ENCODE results near the gene MMP12.
"Not testable (repeated sequence)": the region's sequence is repeated elsewhere in the genome, so short reads cannot be mapped to it uniquely, and the experiment has no call there.

The MMP12 gene

GRCh38 chr11:102911758-102912481 lies 37.1 kb upstream of the MMP12 start:
- no peak for DNase-seq (ENCODE audit: low spot score)
- no peak for TF ChIP-seq CTCF (IDR thresholded peaks at IDR 0.05; ENCODE audit: borderline replicate concordance, control extremely low read depth, extremely low read depth, insufficient read depth, missing control alignments)
- in situ Hi-C loops (cut with MboI; ENCODE audit: low sequenced_read_pairs, unreplicated experiment) = no loop called here

GRCh38 chr11:102905848-102906247 lies 31.1 kb upstream of the MMP12 start:
- in situ Hi-C loops (cut with MboI; ENCODE audit: low sequenced_read_pairs, unreplicated experiment); DNase-seq (ENCODE audit: low spot score): not testable (repeated sequence)

GRCh38 chr11:102903895-102904294 lies 29.1 kb upstream of the MMP12 start:
- in situ Hi-C loops (cut with MboI; ENCODE audit: low sequenced_read_pairs, unreplicated experiment) = not testable (repeated sequence)

GRCh38 chr11:102900346-102900745 lies 25.6 kb upstream of the MMP12 start:
- in situ Hi-C loops (cut with MboI; ENCODE audit: low sequenced_read_pairs, unreplicated experiment) = no loop called here
- DNase-seq (ENCODE audit: low spot score) = no peak
- no peak for TF ChIP-seq CTCF (IDR thresholded peaks at IDR 0.05; ENCODE audit: borderline replicate concordance, control extremely low read depth, extremely low read depth, insufficient read depth, missing control alignments)

More at GRCh38 chr11:102903895-102904294, 29.1 kb upstream of the MMP12 start:
- not testable (repeated sequence) for DNase-seq (ENCODE audit: low spot score)

- no peak for DNase-seq (ENCODE audit: low spot score)
- in situ Hi-C loops (cut with MboI; ENCODE audit: low sequenced_read_pairs, unreplicated experiment) = no loop called here
- no peak for TF ChIP-seq CTCF (IDR thresholded peaks at IDR 0.05; ENCODE audit: borderline replicate concordance, control extremely low read depth, extremely low read depth, insufficient read depth, missing control alignments)
Observed at GRCh38 chr11:102891736-102892135, 17.0 kb upstream of the MMP12 start.

- TF ChIP-seq CTCF (IDR thresholded peaks at IDR 0.05; ENCODE audit: borderline replicate concordance, control extremely low read depth, extremely low read depth, insufficient read depth, missing control alignments) = no peak
- in situ Hi-C loops (cut with MboI; ENCODE audit: low sequenced_read_pairs, unreplicated experiment) = no loop called here
- DNase-seq (ENCODE audit: low spot score) = no peak
Observed at GRCh38 chr11:102886999-102887398, 12.2 kb upstream of the MMP12 start.

GRCh38 chr11:102883141-102883540 lies 8.4 kb upstream of the MMP12 start:
- DNase-seq (ENCODE audit: low spot score) = no peak
- in situ Hi-C loops (cut with MboI; ENCODE audit: low sequenced_read_pairs, unreplicated experiment) = no loop called here
- TF ChIP-seq CTCF (IDR thresholded peaks at IDR 0.05; ENCODE audit: borderline replicate concordance, control extremely low read depth, extremely low read depth, insufficient read depth, missing control alignments) = no peak
